ENCODE results near the gene TNFAIP3.

Gene TNFAIP3

GRCh38 chr6:137869549-137870307, 2.7 kb downstream of the TNFAIP3 start:
- no peak for TF ChIP-seq CTCF (IDR thresholded peaks at IDR 0.05; ENCODE audit: borderline replicate concordance, control extremely low read depth, extremely low read depth, insufficient read depth, missing control alignments)
- no peak for DNase-seq (ENCODE audit: low spot score)
- in situ Hi-C loops (cut with MboI; ENCODE audit: low sequenced_read_pairs, unreplicated experiment) = loop anchor here (5.0 to 10.0 kb wide), 2 partner anchors 75 to 162 kb away; no protein-coding TSS in a partner anchor

GRCh38 chr6:137870308-137870644, 3.2 kb downstream of the TNFAIP3 start:
- no peak for TF ChIP-seq CTCF (IDR thresholded peaks at IDR 0.05; ENCODE audit: borderline replicate concordance, control extremely low read depth, extremely low read depth, insufficient read depth, missing control alignments)
- in situ Hi-C loops (cut with MboI; ENCODE audit: low sequenced_read_pairs, unreplicated experiment) = loop anchor here (10.0 kb wide), 1 partner anchor 75 kb away; no protein-coding TSS in a partner anchor
- DNase-seq (ENCODE audit: low spot score) = no peak

GRCh38 chr6:137870744-137871247, 3.7 kb downstream of the TNFAIP3 start:
- DNase-seq (ENCODE audit: low spot score) = peak; percentile 52
- in situ Hi-C loops (cut with MboI; ENCODE audit: low sequenced_read_pairs, unreplicated experiment) = loop anchor here (10.0 kb wide), 1 partner anchor 74 kb away; no protein-coding TSS in a partner anchor
- no peak for TF ChIP-seq CTCF (IDR thresholded peaks at IDR 0.05; ENCODE audit: borderline replicate concordance, control extremely low read depth, extremely low read depth, insufficient read depth, missing control alignments)

- no peak for TF ChIP-seq CTCF (IDR thresholded peaks at IDR 0.05; ENCODE audit: borderline replicate concordance, control extremely low read depth, extremely low read depth, insufficient read depth, missing control alignments)
- no peak for DNase-seq (ENCODE audit: low spot score)
- in situ Hi-C loops (cut with MboI; ENCODE audit: low sequenced_read_pairs, unreplicated experiment) = loop anchor here (10.0 kb wide), 1 partner anchor 74 kb away; no protein-coding TSS in a partner anchor
These were observed 4.2 kb downstream of the TNFAIP3 start for GRCh38 chr6:137871291-137871690.

GRCh38 chr6:137871831-137872454, 4.9 kb downstream of the TNFAIP3 start:
- no peak for DNase-seq (ENCODE audit: low spot score)
- in situ Hi-C loops (cut with MboI; ENCODE audit: low sequenced_read_pairs, unreplicated experiment) = loop anchor here (10.0 kb wide), 1 partner anchor 73 kb away; no protein-coding TSS in a partner anchor
- TF ChIP-seq CTCF (IDR thresholded peaks at IDR 0.05; ENCODE audit: borderline replicate concordance, control extremely low read depth, extremely low read depth, insufficient read depth, missing control alignments) = no peak

- in situ Hi-C loops (cut with MboI; ENCODE audit: low sequenced_read_pairs, unreplicated experiment) = loop anchor here (10.0 kb wide), 1 partner anchor 72 kb away; no protein-coding TSS in a partner anchor
- TF ChIP-seq CTCF (IDR thresholded peaks at IDR 0.05; ENCODE audit: borderline replicate concordance, control extremely low read depth, extremely low read depth, insufficient read depth, missing control alignments) = no peak
- DNase-seq (ENCODE audit: low spot score) = no peak
These were observed 5.6 kb downstream of the TNFAIP3 start for GRCh38 chr6:137872581-137873115.

Measured in GM13976 (cell line).